Measurements from ENCODE around the gene PIAS1.

Gene PIAS1

DNA sequence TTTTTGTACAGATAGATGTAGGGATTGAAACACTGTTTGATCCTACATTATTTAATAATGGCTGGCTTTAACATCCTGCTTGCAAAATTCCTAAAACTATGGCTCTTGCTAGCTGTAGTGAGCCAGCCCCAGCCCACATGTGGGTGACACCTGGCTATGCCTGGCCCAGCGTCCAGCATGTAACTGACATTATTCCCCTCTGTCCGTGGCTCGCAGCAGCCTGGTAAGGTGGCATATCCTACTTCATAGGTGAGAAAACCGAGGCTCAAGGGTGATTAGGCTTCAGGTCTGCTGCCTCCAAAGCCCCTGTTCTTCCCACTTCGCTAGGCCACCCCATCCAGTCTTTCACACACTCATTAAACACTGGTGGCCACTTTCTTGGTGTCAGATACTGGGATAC, 149.4 kb downstream of the PIAS1 start:
- Histone ChIP-seq H3K27ac (replicated peaks) (no peak overlapping the region), H3K27me3 (ENCODE audit: insufficient read depth, poor library complexity, severe bottlenecking) (no peaks in the 10 kb centered on the region), H3K4me3 (replicated peaks; ENCODE audit: insufficient read depth, low read length) (no peak overlapping the region)
- DNase-seq (ENCODE audit: low read depth in 1 of 2, low spot score in 1 of 2), result no peak
- TF ChIP-seq, protein P1, sequence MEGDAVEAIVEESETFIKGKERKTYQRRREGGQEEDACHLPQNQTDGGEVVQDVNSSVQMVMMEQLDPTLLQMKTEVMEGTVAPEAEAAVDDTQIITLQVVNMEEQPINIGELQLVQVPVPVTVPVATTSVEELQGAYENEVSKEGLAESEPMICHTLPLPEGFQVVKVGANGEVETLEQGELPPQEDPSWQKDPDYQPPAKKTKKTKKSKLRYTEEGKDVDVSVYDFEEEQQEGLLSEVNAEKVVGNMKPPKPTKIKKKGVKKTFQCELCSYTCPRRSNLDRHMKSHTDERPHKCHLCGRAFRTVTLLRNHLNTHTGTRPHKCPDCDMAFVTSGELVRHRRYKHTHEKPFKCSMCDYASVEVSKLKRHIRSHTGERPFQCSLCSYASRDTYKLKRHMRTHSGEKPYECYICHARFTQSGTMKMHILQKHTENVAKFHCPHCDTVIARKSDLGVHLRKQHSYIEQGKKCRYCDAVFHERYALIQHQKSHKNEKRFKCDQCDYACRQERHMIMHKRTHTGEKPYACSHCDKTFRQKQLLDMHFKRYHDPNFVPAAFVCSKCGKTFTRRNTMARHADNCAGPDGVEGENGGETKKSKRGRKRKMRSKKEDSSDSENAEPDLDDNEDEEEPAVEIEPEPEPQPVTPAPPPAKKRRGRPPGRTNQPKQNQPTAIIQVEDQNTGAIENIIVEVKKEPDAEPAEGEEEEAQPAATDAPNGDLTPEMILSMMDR (IDR thresholded peaks at IDR 0.05; ENCODE audit: insufficient read depth, low read length), result no peak
- TF ChIP-seq POLR2AphosphoS5 (IDR thresholded peaks at IDR 0.05; ENCODE audit: low read depth) (no peak), GABPA (IDR thresholded peaks at IDR 0.05; ENCODE audit: low read depth) (no peak), SPI1 (IDR thresholded peaks at IDR 0.05; ENCODE audit: borderline replicate concordance, low read depth) (no peak)
- TF ChIP-seq, protein P2, sequence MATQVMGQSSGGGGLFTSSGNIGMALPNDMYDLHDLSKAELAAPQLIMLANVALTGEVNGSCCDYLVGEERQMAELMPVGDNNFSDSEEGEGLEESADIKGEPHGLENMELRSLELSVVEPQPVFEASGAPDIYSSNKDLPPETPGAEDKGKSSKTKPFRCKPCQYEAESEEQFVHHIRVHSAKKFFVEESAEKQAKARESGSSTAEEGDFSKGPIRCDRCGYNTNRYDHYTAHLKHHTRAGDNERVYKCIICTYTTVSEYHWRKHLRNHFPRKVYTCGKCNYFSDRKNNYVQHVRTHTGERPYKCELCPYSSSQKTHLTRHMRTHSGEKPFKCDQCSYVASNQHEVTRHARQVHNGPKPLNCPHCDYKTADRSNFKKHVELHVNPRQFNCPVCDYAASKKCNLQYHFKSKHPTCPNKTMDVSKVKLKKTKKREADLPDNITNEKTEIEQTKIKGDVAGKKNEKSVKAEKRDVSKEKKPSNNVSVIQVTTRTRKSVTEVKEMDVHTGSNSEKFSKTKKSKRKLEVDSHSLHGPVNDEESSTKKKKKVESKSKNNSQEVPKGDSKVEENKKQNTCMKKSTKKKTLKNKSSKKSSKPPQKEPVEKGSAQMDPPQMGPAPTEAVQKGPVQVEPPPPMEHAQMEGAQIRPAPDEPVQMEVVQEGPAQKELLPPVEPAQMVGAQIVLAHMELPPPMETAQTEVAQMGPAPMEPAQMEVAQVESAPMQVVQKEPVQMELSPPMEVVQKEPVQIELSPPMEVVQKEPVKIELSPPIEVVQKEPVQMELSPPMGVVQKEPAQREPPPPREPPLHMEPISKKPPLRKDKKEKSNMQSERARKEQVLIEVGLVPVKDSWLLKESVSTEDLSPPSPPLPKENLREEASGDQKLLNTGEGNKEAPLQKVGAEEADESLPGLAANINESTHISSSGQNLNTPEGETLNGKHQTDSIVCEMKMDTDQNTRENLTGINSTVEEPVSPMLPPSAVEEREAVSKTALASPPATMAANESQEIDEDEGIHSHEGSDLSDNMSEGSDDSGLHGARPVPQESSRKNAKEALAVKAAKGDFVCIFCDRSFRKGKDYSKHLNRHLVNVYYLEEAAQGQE (IDR thresholded peaks at IDR 0.05; ENCODE audit: insufficient replicate concordance, low read depth), result no peak

DNA sequence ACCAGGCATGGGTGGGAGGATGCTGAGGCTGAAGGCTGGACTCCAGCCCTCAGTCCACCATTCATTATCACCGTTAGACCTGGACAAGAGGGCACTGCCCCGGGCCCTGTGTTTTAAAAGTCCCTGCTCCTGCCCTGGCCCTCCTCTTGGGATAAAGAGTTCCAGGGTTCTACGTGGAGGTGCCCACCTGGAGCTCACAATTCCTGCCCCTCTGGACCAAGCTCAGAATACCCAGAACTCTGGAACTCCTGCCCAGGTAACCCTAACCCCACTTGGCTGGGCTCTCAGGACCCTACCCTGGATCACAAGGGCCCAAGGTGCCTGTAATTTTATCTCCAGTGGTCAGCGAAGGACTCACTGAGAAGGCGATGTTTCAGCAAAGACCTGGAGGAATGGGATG, 149.8 kb downstream of the PIAS1 start:
- H3K27me3 ChIP-seq (ENCODE audit: insufficient read depth, poor library complexity, severe bottlenecking), result no peaks in the 10 kb centered on the region
- no peak overlapping the region for H3K4me3 ChIP-seq (replicated peaks; ENCODE audit: insufficient read depth, low read length)
- TF ChIP-seq SPI1 (IDR thresholded peaks at IDR 0.05; ENCODE audit: borderline replicate concordance, low read depth) (no peak), POLR2AphosphoS5 (IDR thresholded peaks at IDR 0.05; ENCODE audit: low read depth) (no peak), GABPA (IDR thresholded peaks at IDR 0.05; ENCODE audit: low read depth) (no peak)
- TF ChIP-seq, protein P1 (IDR thresholded peaks at IDR 0.05; ENCODE audit: insufficient read depth, low read length), result no peak
- TF ChIP-seq, protein P2 (IDR thresholded peaks at IDR 0.05; ENCODE audit: insufficient replicate concordance, low read depth), result no peak
- DNase-seq (ENCODE audit: low read depth in 1 of 2, low spot score in 1 of 2), result no peak
- no peak overlapping the region; the same call in 1 of the 2 replicates for H3K27ac ChIP-seq (replicated peaks)

- no peak for DNase-seq (ENCODE audit: low read depth in 1 of 2, low spot score in 1 of 2)
- no peak for TF ChIP-seq GABPA (IDR thresholded peaks at IDR 0.05; ENCODE audit: low read depth)
- TF ChIP-seq, protein P1 (IDR thresholded peaks at IDR 0.05; ENCODE audit: insufficient read depth, low read length), result no peak
- TF ChIP-seq POLR2AphosphoS5 (IDR thresholded peaks at IDR 0.05; ENCODE audit: low read depth), result no peak
- no peak for TF ChIP-seq SPI1 (IDR thresholded peaks at IDR 0.05; ENCODE audit: borderline replicate concordance, low read depth)
- TF ChIP-seq, protein P2 (IDR thresholded peaks at IDR 0.05; ENCODE audit: insufficient replicate concordance, low read depth), result no peak
- no peaks in the 10 kb centered on the region for H3K27me3 ChIP-seq (ENCODE audit: insufficient read depth, poor library complexity, severe bottlenecking)
- H3K4me3 ChIP-seq (replicated peaks; ENCODE audit: insufficient read depth, low read length), result no peak overlapping the region; the same call in 1 of the 2 replicates
- H3K27ac ChIP-seq (replicated peaks), result peak overlapping the region; percentile 78
Observed at GRCh38 chr15:68204361-68204760, 150.2 kb downstream of the PIAS1 start.
